Immature natural killer cell (primary cell): ENCODE measurements around the gene MUC2. TPM values are rescaled to one million over a fixed set of nuclear protein-coding genes. Genes with fewer than 3 reads are reported as not detected.

ENCODE experiments used
- DNase-seq, 3 donors: peaks; one replicate each; pipeline ENCODE4 v3.0.0; 2022; ENCODE audit warnings: mixed read lengths in 1 of 3
- H3K27ac Mint-ChIP-seq, 6 donors: one replicate each; pipeline ENCODE4 v1.8.0; 2020; ENCODE audit warnings: mixed read lengths in 6 of 6, mild to moderate bottlenecking in 5 of 6, inconsistent platforms in 4 of 6, moderate library complexity in 3 of 6
- H3K27me3 Mint-ChIP-seq, 3 donors: one replicate each; pipeline ENCODE4 v1.8.0; 2020 to 2021; ENCODE audit warnings: low read depth in 3 of 3, mild to moderate bottlenecking in 3 of 3, mixed read lengths in 3 of 3, moderate library complexity in 3 of 3, inconsistent platforms in 1 of 3
- H3K36me3 Mint-ChIP-seq, 3 donors: one replicate each; pipeline ENCODE4 v1.8.0; 2020; ENCODE audit warnings: mixed read lengths in 3 of 3, inconsistent platforms in 2 of 3, mild to moderate bottlenecking in 2 of 3
- H3K4me1 Mint-ChIP-seq, 2 donors: one replicate each; pipeline ENCODE4 v1.8.0; 2020; ENCODE audit warnings: inconsistent platforms in 2 of 2, mild to moderate bottlenecking in 2 of 2, mixed read lengths in 2 of 2, moderate library complexity in 1 of 2
- H3K4me3 Mint-ChIP-seq, 5 donors: one replicate each; pipeline ENCODE4 v1.8.0; 2020; ENCODE audit warnings: mild to moderate bottlenecking in 5 of 5, mixed read lengths in 5 of 5, inconsistent platforms in 3 of 5, moderate library complexity in 3 of 5
- H3K9me3 Mint-ChIP-seq, 6 donors: one replicate each; pipeline ENCODE4 v1.8.0; 2020; ENCODE audit warnings: mild to moderate bottlenecking in 6 of 6, mixed read lengths in 6 of 6, inconsistent platforms in 4 of 6, moderate library complexity in 3 of 6
- polyA plus RNA-seq, 3 donors: library from polyadenylated mRNA; unstranded; fragments of 300-500 nt; fragmentation: Illumina TruSeq; gene quantifications; one replicate each; pipeline ENCODE4 v1.2.3, GENCODE V29; 2021

Gene MUC2
- polyA plus RNA-seq, 3 donors from 2014 or later: not detected

GRCh38 chr11:1102221-1102971 lies 27.7 kb downstream of the MUC2 start:
- H3K4me3 Mint-ChIP-seq: no peak overlapping the region
- H3K36me3 Mint-ChIP-seq: no peaks in the 10 kb centered on the region
- no peaks in the 10 kb centered on the region for H3K4me1 Mint-ChIP-seq
- H3K27me3 Mint-ChIP-seq: peaks cover 0 to 2% (median 0%) of the 10 kb centered on the region in 3 donors
- no peak for DNase-seq
- H3K9me3 Mint-ChIP-seq: no peaks in the 10 kb centered on the region
- H3K27ac Mint-ChIP-seq: no peak overlapping the region

DNA sequence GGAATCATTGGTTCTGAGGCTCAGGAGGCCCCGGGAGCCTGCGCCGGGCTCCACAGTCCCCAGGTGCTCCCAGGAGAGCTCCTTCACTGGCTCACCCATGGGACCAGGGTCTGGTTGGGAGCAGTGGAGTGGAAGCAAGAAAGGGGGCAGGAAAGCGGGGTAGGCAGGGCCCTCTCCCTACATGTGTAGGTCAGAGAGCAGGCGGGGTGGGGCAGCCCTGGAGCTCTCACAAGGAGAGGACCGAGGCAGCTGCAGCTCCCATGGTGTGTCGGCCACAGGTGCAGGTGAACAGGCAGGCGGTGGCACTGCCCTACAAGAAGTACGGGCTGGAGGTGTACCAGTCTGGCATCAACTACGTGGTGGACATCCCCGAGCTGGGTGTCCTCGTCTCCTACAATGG lies 28.3 kb downstream of the MUC2 start:
- Mint-ChIP-seq H3K4me1 (no peaks in the 10 kb centered on the region), H3K36me3 (no peaks in the 10 kb centered on the region), H3K4me3 (no peak overlapping the region), H3K27ac (no peak overlapping the region), H3K9me3 (no peaks in the 10 kb centered on the region), H3K27me3 (peaks cover 0 to 2% (median under 1%) of the 10 kb centered on the region in 3 donors)
- DNase-seq: no peak

GRCh38 chr11:1103401-1104360 lies 29.0 kb downstream of the MUC2 start:
- Mint-ChIP-seq H3K4me3 (no peak overlapping the region), H3K27me3 (peaks cover 0 to 2% (median 2%) of the 10 kb centered on the region in 3 donors), H3K4me1 (no peaks in the 10 kb centered on the region), H3K9me3 (no peaks in the 10 kb centered on the region), H3K36me3 (no peaks in the 10 kb centered on the region), H3K27ac (no peak overlapping the region)
- DNase-seq: no peak

DNA sequence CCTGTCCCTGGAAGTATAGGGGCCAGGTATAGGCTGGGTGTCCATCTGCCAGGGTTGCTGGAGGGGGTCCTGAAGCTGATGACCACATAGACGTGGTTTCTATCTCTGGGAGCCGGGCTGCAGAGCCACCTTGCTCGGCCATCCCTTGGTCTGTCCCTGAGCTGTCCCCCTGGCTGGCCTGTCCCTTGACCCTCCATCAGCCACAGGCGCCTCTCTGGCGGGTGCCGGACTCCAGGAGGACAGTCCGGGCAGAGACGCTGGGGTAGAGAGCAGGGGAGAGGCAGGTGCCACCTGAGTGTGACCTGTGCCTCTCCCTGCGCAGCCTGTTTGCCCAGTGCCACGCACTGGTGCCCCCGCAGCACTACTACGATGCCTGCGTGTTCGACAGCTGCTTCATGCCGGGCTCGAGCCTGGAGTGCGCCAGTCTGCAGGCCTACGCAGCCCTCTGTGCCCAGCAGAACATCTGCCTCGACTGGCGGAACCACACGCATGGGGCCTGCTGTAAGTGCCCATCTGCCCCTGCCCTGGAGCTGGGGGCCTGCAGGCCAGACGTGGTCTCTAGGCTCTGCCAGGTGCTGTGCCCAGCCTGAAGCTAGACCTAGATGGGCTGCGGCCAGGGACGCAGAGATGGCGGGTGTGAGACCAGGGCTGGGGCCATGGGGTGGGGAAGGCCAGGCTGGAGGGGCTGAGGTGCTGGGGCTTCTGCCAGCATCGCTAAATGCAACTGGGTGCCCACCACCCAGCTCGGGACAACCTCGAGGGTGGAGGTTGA lies 29.9 kb downstream of the MUC2 start:
- no peaks in the 10 kb centered on the region for H3K9me3 Mint-ChIP-seq
- no peak overlapping the region for H3K4me3 Mint-ChIP-seq
- H3K36me3 Mint-ChIP-seq: no peaks in the 10 kb centered on the region
- DNase-seq: no peak
- peaks cover 0 to 5% (median 4%) of the 10 kb centered on the region in 3 donors for H3K27me3 Mint-ChIP-seq
- H3K27ac Mint-ChIP-seq: no peak overlapping the region
- H3K4me1 Mint-ChIP-seq: no peaks in the 10 kb centered on the region

DNA sequence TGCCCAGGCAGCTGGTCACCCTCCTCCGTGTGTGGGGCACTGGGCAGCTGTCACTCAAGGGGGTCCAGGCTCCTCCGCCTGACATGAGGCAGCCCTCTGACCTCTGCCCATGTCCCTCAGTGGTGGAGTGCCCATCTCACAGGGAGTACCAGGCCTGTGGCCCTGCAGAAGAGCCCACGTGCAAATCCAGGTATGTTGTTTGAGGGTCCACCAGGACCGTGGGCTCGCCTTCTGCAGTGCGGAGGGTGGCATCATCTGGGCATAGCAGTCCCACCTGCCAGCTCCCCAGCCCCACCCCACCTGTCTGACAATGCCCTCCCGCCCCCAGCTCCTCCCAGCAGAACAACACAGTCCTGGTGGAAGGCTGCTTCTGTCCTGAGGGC lies 30.5 kb downstream of the MUC2 start:
- no peak for DNase-seq
- no peak overlapping the region for H3K27ac Mint-ChIP-seq
- no peaks in the 10 kb centered on the region for H3K9me3 Mint-ChIP-seq
- H3K36me3 Mint-ChIP-seq: no peaks in the 10 kb centered on the region
- no peak overlapping the region for H3K4me3 Mint-ChIP-seq
- H3K4me1 Mint-ChIP-seq: no peaks in the 10 kb centered on the region
- peaks cover 0 to 5% (median 4%) of the 10 kb centered on the region in 3 donors for H3K27me3 Mint-ChIP-seq

DNA sequence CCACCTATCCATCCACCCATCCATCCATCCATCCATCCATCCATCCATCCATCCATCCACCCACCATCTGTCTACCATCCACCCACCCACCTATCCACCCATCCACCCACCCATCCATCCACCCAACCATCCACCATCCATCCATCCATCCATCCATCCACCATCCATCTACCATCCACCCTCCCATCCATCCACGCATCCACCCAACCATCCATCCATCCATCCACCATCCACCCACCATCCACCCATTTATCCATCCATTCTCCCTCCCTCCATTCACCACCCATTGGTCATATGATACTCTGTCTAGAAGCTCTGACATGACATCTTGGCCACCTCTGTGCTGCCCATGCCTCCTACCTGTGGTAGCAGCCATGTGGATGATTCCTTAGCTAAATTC lies 31.7 kb downstream of the MUC2 start:
- H3K36me3 Mint-ChIP-seq: no peaks in the 10 kb centered on the region
- no peak overlapping the region for H3K4me3 Mint-ChIP-seq
- DNase-seq: no peak
- peaks cover 0 to 5% (median 4%) of the 10 kb centered on the region in 3 donors for H3K27me3 Mint-ChIP-seq
- no peaks in the 10 kb centered on the region for H3K9me3 Mint-ChIP-seq
- H3K27ac Mint-ChIP-seq: no peak overlapping the region
- peaks cover 0 to 2% of the 10 kb centered on the region in 2 donors for H3K4me1 Mint-ChIP-seq

- no peak overlapping the region for H3K27ac Mint-ChIP-seq
- H3K4me3 Mint-ChIP-seq: no peak overlapping the region
- peaks cover 0 to 2% of the 10 kb centered on the region in 2 donors for H3K4me1 Mint-ChIP-seq
- no peaks in the 10 kb centered on the region for H3K36me3 Mint-ChIP-seq
- DNase-seq: no peak
- H3K9me3 Mint-ChIP-seq: no peaks in the 10 kb centered on the region
- H3K27me3 Mint-ChIP-seq: peaks cover 0 to 5% (median 4%) of the 10 kb centered on the region in 3 donors
Observed at GRCh38 chr11:1107316-1108245, 32.9 kb downstream of the MUC2 start.

- Mint-ChIP-seq H3K36me3 (no peaks in the 10 kb centered on the region), H3K27me3 (peaks cover 0 to 5% (median 4%) of the 10 kb centered on the region in 3 donors), H3K4me3 (no peak overlapping the region), H3K9me3 (no peaks in the 10 kb centered on the region), H3K27ac (no peak overlapping the region), H3K4me1 (peaks cover 0 to 2% of the 10 kb centered on the region in 2 donors)
- DNase-seq: no peak
Observed at GRCh38 chr11:1108246-1108900, 33.7 kb downstream of the MUC2 start.

GRCh38 chr11:1109101-1109917 lies 34.6 kb downstream of the MUC2 start:
- Mint-ChIP-seq H3K9me3 (no peaks in the 10 kb centered on the region), H3K4me1 (peaks cover 0 to 2% of the 10 kb centered on the region in 2 donors), H3K27ac (no peak overlapping the region), H3K27me3 (peaks cover 0 to 5% (median 4%) of the 10 kb centered on the region in 3 donors), H3K4me3 (no peak overlapping the region), H3K36me3 (no peaks in the 10 kb centered on the region)
- no peak for DNase-seq

GRCh38 chr11:1109918-1110705 lies 35.4 kb downstream of the MUC2 start:
- H3K4me3 Mint-ChIP-seq: no peak overlapping the region
- peaks cover 0 to 5% (median 4%) of the 10 kb centered on the region in 3 donors for H3K27me3 Mint-ChIP-seq
- no peaks in the 10 kb centered on the region for H3K9me3 Mint-ChIP-seq
- DNase-seq: no peak
- no peak overlapping the region for H3K27ac Mint-ChIP-seq
- H3K36me3 Mint-ChIP-seq: no peaks in the 10 kb centered on the region
- peaks cover 0 to 4% of the 10 kb centered on the region in 2 donors for H3K4me1 Mint-ChIP-seq

- DNase-seq: no peak
- H3K4me3 Mint-ChIP-seq: no peak overlapping the region
- no peaks in the 10 kb centered on the region for H3K9me3 Mint-ChIP-seq
- no peak overlapping the region for H3K27ac Mint-ChIP-seq
- H3K36me3 Mint-ChIP-seq: no peaks in the 10 kb centered on the region
- H3K4me1 Mint-ChIP-seq: peaks cover 0 to 4% of the 10 kb centered on the region in 2 donors
- peaks cover 0 to 5% (median 2%) of the 10 kb centered on the region in 3 donors for H3K27me3 Mint-ChIP-seq
Observed at GRCh38 chr11:1111545-1112212, 37.0 kb downstream of the MUC2 start.
